Bronchus fibroblast of lung (primary cell): Measurements from ENCODE around the gene MRPS12. TPM values are rescaled to one million over a fixed set of nuclear protein-coding genes. Genes with fewer than 3 reads are reported as not detected.

Experiments used
- total RNA-seq: library from RNA; depleted of rRNA; stranded (reverse); fragments of >200 nt; gene quantifications from 2 replicates; pipeline ENCODE4 v1.2.3, GENCODE V29; 2015

Gene MRPS12
- total RNA-seq, result 64.8 and 67.6 TPM in 2 replicates

GRCh38 chr19:38930776-38931520 lies at the start of gene MRPS12:
Gene MRPS12, plus strand, starts transcription at chr19:38930944. Its CDS starts 351 bp downstream, at chr19:38931295.

GRCh38 chr19:38899447-38900201 lies 31.1 kb upstream of the MRPS12 start, which contains the start of the genes NFKBIB and SIRT2:
Gene NFKBIB, plus strand, starts transcription at chr19:38899969. Its CDS starts 64 bp downstream, at chr19:38900033.
Gene SIRT2, minus strand, starts transcription at chr19:38899618. Its CDS starts 97 bp downstream, at chr19:38899521.

GRCh38 chr19:38929929-38930775 lies 592 bp upstream of the MRPS12 start, which contains the start of gene SARS2:
Gene SARS2, minus strand, starts transcription at chr19:38930763. Its CDS starts 27 bp downstream, at chr19:38930736.

GRCh38 chr19:38975214-38975860 lies 44.6 kb downstream of the MRPS12 start, which contains the start of gene FBXO17:
Gene FBXO17, minus strand, starts transcription at chr19:38975742. Its CDS starts 25,423 bp downstream, at chr19:38950319.

Other genes starting within 250 kb of the MRPS12 start
- 0.50 and 1.5 TPM in 2 replicates for gene CAPN12, start 186.5 kb upstream of the MRPS12 start, total RNA-seq
- 2.1 TPM in 1 of 2 replicates, not detected in the other for gene LGALS7, start 157.4 kb upstream of the MRPS12 start, total RNA-seq
- gene LGALS7B, start 141.7 kb upstream of the MRPS12 start, total RNA-seq, result not detected in 2 replicates
- gene LGALS4, start 118.0 kb upstream of the MRPS12 start, total RNA-seq, result 0.15 TPM in 1 of 2 replicates, not detected in the other
- gene ECH1, start 99.2 kb upstream of the MRPS12 start, total RNA-seq, result 40.0 and 45.9 TPM in 2 replicates
- gene HNRNPL, start 81.0 kb upstream of the MRPS12 start, total RNA-seq, result 266 and 278 TPM in 2 replicates
- 2.2 and 3.9 TPM in 2 replicates for gene RINL, start 52.7 kb upstream of the MRPS12 start, total RNA-seq
- 37.7 and 45.0 TPM in 2 replicates for gene SIRT2, start 31.3 kb upstream of the MRPS12 start, total RNA-seq
- gene NFKBIB, start 31.0 kb upstream of the MRPS12 start, total RNA-seq, result 17.4 and 18.5 TPM in 2 replicates
- not detected in 2 replicates for gene CCER2, start 18.8 kb upstream of the MRPS12 start, total RNA-seq
- 24.2 and 32.8 TPM in 2 replicates for gene SARS2, start 181 bp upstream of the MRPS12 start, total RNA-seq
- 20.3 and 27.5 TPM in 2 replicates for gene FBXO17, start 44.8 kb downstream of the MRPS12 start, total RNA-seq
- gene FBXO27, start 101.6 kb downstream of the MRPS12 start, total RNA-seq, result 2.7 and 3.6 TPM in 2 replicates
- 0.34 and 0.45 TPM in 2 replicates for gene ACP7, start 153.4 kb downstream of the MRPS12 start, total RNA-seq
- 19.2 and 21.4 TPM in 2 replicates for gene PAK4, start 194.8 kb downstream of the MRPS12 start, total RNA-seq